ENCODE data around the gene MAD1L1.

The MAD1L1 gene

DNA sequence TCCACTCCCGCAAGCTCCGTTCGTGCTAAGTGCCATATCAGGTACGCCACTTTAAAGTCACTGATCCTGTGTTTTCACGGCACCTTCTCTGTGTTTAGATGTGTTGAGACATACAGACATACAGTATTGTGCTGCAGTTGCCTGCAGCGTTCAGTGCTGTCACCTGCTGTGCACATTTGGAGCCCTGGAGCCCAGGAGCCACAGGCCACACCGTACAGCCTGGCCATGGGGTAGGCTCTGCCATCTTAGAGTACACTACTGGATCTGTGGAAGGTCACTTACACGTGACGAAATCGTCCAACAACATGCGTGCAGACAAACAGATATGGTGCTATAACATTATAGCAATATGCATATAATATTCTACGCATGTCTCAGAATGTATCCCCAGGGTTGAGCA lies 451.4 kb downstream of the MAD1L1 start:
- in situ Hi-C loops (cut with HindIII; ENCODE audit: low sequenced_read_pairs) = no loop called here
- TF ChIP-seq, protein P1, sequence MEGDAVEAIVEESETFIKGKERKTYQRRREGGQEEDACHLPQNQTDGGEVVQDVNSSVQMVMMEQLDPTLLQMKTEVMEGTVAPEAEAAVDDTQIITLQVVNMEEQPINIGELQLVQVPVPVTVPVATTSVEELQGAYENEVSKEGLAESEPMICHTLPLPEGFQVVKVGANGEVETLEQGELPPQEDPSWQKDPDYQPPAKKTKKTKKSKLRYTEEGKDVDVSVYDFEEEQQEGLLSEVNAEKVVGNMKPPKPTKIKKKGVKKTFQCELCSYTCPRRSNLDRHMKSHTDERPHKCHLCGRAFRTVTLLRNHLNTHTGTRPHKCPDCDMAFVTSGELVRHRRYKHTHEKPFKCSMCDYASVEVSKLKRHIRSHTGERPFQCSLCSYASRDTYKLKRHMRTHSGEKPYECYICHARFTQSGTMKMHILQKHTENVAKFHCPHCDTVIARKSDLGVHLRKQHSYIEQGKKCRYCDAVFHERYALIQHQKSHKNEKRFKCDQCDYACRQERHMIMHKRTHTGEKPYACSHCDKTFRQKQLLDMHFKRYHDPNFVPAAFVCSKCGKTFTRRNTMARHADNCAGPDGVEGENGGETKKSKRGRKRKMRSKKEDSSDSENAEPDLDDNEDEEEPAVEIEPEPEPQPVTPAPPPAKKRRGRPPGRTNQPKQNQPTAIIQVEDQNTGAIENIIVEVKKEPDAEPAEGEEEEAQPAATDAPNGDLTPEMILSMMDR (IDR thresholded peaks at IDR 0.05; ENCODE audit: low read depth, low read length) = no peak
- no peak overlapping the region for H3K4me3 ChIP-seq (ENCODE audit: low read depth, low read length)
- DNase-seq (ENCODE audit: low read depth, low spot score) = no peak

DNA sequence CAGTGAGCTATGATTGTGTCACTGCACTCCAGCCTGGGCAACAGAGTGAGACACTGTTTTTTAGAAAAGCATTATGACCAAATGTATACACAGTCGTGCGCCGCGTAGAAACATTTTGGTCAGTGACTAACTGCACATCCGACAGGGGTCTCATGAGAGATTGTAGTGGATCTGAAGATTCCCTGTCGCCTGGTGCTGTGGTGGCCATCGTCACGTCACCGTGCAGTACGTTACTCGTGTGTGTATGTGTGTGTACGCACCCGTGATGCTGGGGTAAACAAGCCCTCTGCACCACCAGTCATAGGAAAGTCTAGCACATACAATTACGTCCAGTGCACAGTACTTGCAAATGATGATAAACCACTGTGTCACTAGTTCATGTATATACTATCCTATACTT lies 453.3 kb downstream of the MAD1L1 start:
- in situ Hi-C loops (cut with HindIII; ENCODE audit: low sequenced_read_pairs) = no loop called here
- no peak for DNase-seq (ENCODE audit: low read depth, low spot score)
- TF ChIP-seq, protein P1 (IDR thresholded peaks at IDR 0.05; ENCODE audit: low read depth, low read length) = no peak

DNA sequence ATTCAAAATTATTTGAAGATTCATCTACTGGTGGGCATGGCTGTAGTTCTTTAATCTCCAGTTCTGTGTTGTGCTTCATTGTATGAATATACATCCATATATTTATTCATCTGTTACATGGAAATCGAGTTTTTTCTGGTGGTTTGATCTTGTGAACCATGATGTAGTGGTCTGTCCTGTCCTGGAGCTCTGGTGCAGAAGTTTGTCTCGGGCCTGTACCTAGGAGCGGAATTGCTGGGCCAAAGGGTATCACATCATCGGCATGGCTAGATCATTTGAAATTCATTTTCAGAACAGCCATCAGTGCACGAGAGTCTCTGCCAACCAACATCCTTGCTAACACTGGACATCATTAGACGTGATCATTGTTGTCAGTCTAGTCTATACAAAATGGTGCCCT lies 455.6 kb downstream of the MAD1L1 start:
- no peak overlapping the region for H3K4me3 ChIP-seq (ENCODE audit: low read depth, low read length)
- no peak for DNase-seq (ENCODE audit: low read depth, low spot score)
- in situ Hi-C loops (cut with HindIII; ENCODE audit: low sequenced_read_pairs) = no loop called here
- TF ChIP-seq, protein P1 (IDR thresholded peaks at IDR 0.05; ENCODE audit: low read depth, low read length) = no peak

More for the DNA sequence above, 453.3 kb downstream of the MAD1L1 start:
- no peak overlapping the region for H3K4me3 ChIP-seq (ENCODE audit: low read depth, low read length)

DNA sequence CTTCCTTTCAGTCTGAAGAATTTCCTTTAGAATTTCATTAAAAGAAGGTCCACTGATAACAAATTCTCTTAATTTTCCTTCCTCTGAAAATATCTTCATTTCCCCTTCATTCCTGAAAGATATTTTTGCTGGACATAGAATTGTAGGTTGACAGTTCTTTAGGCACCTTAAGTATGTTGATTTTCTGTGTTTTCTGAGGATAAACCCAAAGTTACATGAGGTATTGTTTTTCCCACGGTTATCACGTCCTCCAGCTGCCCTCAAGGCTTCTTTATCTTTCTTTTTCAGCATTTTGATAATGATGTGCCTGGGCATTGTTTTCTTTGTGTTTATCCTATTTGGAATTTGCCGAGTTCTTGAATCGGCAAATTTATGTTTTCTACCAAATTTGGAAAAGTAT lies 457.4 kb downstream of the MAD1L1 start:
- in situ Hi-C loops (cut with HindIII; ENCODE audit: low sequenced_read_pairs) = no loop called here
- TF ChIP-seq, protein P1 (IDR thresholded peaks at IDR 0.05; ENCODE audit: low read depth, low read length) = no peak
- DNase-seq (ENCODE audit: low read depth, low spot score) = no peak
- no peak overlapping the region for H3K4me3 ChIP-seq (ENCODE audit: low read depth, low read length)

DNA sequence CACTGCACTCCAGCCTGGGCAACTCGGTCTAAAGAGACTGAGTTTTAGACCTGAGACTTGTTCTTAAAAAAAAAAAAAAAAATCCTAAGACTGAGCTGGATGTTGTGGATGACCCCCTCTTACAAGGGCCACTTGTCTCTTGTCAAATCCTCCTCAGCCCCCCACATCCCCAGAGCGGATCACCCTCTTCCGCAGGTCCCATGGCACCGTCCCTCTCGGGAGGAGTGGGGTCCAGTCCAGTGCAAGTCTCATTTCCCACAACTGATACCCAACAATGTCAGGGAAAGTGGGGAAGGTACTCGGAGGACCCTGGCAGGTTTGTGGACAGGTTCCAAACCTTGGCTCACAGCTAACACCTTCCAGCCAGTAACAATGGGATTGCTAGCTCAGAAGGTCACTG lies 462.4 kb downstream of the MAD1L1 start:
- TF ChIP-seq, protein P1 (IDR thresholded peaks at IDR 0.05; ENCODE audit: low read depth, low read length) = no peak
- in situ Hi-C loops (cut with HindIII; ENCODE audit: low sequenced_read_pairs) = no loop called here
- DNase-seq (ENCODE audit: low read depth, low spot score) = no peak
- no peak overlapping the region for H3K4me3 ChIP-seq (ENCODE audit: low read depth, low read length)

DNA sequence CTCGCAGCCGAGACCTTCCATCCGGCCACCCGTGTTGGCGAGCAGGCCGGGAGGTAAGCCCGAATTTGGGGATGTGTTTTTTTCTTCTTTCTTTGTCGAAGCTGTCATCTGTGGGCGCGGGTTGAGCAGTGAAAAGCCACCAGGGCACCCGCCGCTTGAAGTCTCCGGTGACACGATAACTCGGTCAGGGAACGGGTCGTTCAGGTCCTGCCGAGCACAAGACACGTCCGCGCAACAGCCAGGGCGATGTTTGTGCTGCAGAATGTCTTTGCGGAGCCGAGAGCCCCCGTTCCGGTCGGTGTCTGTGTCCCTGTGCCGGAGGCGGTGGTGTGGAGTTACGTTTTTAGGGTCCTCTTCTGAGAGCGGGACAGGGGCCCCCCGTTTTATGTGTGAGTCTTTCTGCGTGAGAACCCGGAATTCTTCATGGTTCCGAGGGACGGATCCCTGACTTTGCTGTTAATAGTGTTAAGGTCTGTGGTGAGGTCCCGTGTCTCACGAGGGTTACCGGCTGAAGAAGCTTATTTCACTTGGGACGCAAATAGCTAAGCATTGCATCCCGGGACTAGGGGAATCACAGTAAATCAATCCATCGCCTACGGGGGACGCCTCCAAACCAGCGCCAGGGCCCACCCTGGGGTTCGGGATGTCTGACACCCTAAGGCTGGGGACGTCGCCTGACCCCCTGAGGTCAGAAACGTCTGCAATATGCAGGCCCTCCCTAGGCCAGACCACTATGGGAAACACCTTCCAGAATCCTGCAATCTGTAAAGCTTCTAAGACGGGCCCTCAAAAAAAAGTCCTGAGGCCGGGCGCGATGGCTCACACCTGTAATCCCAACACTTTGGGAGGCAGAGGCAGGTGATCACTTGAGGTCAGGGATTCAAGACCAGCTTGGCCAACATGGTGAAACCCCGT lies 463.2 kb downstream of the MAD1L1 start:
- TF ChIP-seq, protein P1 (IDR thresholded peaks at IDR 0.05; ENCODE audit: low read depth, low read length) = no peak
- H3K4me3 ChIP-seq (ENCODE audit: low read depth, low read length) = no peak overlapping the region
- no peak for DNase-seq (ENCODE audit: low read depth, low spot score)
- in situ Hi-C loops (cut with HindIII; ENCODE audit: low sequenced_read_pairs) = no loop called here
